Left ventricle myocardium inferior (tissue), 1 donor: ENCODE measurements around the gene YLPM1. TPM values are rescaled to one million over a fixed set of nuclear protein-coding genes. Genes with fewer than 3 reads are reported as not detected.

Experiments
- DNase-seq: peaks from one replicate; pipeline ENCODE4 v3.0.0-alpha.2; 2020
- H3K27ac ChIP-seq: fragments of 200-600 bp; replicated peaks from 2 replicates; pipeline ENCODE4 v1.8.0; 2021
- H3K27me3 ChIP-seq: fragments of 200-600 bp; 2 replicates; pipeline ENCODE4 v1.8.0; 2021; ENCODE audit warnings: low read depth
- H3K36me3 ChIP-seq: fragments of 200-600 bp; 2 replicates; pipeline ENCODE4 v1.8.0; 2021
- H3K4me1 ChIP-seq: fragments of 200-600 bp; 2 replicates; pipeline ENCODE4 v1.8.0; 2021
- H3K4me3 ChIP-seq: fragments of 200-600 bp; 2 replicates; pipeline ENCODE4 v1.8.0; 2021; ENCODE audit warnings: mild to moderate bottlenecking, moderate library complexity
- H3K9me3 ChIP-seq: fragments of 200-600 bp; replicated peaks from 2 replicates; pipeline ENCODE4 v1.8.0; 2021
- intact Hi-C: fragments of 100-400 bp; cut with micrococcal nuclease; formaldehyde crosslinking; loops from one replicate; pipeline ENCODE4 v1.11.0; 2022
- total RNA-seq: library from RNA; stranded (reverse); fragmentation: NEBNext Ultra II Directional; extraction: Animal tissue kit (Norgen Biotek cat#: 25700); gene quantifications from one replicate; pipeline ENCODE4 v1.2.1, GENCODE V29; 2021
- TF ChIP-seq, protein P1 (sequence below): fragments of 200-600 bp; IDR thresholded peaks from 2 replicates; pipeline ENCODE4 v1.8.0; 2021; ENCODE audit warnings: antibody characterized with exemption, mild to moderate bottlenecking, borderline replicate concordance
- donor health status: DM: no; HTN: yes; CAD: no; lungs with severe emphysema.

The YLPM1 gene
- total RNA-seq, 1 donor from 2014 or later = 28.1 TPM

DNA sequence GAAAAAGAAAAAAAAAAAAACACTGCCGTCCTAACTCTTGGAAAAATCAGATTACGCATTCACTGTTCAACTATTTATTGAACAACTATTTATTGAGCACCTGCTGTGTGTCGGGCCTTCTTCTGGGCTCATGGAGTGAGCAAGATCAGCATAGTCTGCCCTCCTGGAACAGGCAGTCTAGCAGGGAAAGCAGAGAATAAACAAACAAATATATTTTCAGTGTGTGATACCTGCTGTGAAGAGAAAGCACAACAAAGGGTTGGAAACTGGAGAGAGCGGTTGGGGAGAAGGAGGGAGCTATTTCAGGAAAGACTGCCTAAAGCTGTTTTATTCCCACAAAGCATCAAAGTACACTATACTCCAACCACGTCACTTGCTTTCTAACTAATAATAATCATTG is 102.0 kb downstream of the YLPM1 start:
- H3K27me3 ChIP-seq = no peaks in the 10 kb centered on the region
- no peaks in the 10 kb centered on the region for H3K9me3 ChIP-seq
- no peak overlapping the region for H3K4me3 ChIP-seq
- TF ChIP-seq, protein P1, sequence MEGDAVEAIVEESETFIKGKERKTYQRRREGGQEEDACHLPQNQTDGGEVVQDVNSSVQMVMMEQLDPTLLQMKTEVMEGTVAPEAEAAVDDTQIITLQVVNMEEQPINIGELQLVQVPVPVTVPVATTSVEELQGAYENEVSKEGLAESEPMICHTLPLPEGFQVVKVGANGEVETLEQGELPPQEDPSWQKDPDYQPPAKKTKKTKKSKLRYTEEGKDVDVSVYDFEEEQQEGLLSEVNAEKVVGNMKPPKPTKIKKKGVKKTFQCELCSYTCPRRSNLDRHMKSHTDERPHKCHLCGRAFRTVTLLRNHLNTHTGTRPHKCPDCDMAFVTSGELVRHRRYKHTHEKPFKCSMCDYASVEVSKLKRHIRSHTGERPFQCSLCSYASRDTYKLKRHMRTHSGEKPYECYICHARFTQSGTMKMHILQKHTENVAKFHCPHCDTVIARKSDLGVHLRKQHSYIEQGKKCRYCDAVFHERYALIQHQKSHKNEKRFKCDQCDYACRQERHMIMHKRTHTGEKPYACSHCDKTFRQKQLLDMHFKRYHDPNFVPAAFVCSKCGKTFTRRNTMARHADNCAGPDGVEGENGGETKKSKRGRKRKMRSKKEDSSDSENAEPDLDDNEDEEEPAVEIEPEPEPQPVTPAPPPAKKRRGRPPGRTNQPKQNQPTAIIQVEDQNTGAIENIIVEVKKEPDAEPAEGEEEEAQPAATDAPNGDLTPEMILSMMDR = no peak
- no peak overlapping the region for H3K27ac ChIP-seq
- intact Hi-C loops = loop anchor here (5.0 kb wide), 1 partner anchor 42 kb away; no protein-coding TSS in a partner anchor
- DNase-seq = no peak
- no peaks in the 10 kb centered on the region for H3K36me3 ChIP-seq
- H3K4me1 ChIP-seq = peaks cover 11% of the 10 kb centered on the region

DNA sequence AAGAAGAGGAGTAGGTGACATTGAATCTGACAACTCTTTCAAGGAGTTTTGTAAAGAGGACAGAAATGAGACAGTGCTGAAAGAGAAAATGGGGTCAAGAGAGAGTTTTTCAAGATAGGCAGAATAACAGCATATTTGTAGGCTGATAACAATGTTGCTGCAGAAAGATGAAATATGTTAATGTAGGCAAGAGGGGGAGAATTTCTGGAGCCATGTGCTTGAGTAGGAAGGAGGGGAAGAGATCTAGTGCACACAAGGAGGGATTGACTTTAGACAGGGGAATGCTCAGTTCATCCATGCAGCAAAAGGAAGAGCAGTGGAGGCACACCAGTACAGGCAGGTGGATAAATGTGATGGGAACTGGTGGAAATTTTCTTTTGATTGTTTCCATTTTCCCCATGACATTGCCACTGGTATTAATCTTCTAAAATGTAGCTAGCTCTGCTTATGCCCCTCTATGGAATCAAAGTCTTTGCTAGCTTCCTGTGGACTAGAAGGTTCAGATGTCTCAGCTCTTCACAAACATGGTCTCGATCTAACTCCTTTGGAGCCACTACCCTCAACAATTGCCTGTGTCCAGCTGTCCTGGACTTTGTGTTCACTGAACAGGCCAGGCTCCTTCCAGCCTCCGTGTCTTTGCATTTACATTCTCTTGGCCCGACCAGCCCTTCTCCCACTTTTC is 103.7 kb downstream of the YLPM1 start:
- intact Hi-C loops = loop anchor here (5.0 kb wide), 1 partner anchor 40 kb away; no protein-coding TSS in a partner anchor
- no peak for DNase-seq
- Histone ChIP-seq H3K4me1 (no peaks in the 10 kb centered on the region), H3K4me3 (no peak overlapping the region), H3K27me3 (no peaks in the 10 kb centered on the region), H3K36me3 (no peaks in the 10 kb centered on the region), H3K9me3 (no peaks in the 10 kb centered on the region), H3K27ac (no peak overlapping the region)
- TF ChIP-seq, protein P1 = no peak

DNA sequence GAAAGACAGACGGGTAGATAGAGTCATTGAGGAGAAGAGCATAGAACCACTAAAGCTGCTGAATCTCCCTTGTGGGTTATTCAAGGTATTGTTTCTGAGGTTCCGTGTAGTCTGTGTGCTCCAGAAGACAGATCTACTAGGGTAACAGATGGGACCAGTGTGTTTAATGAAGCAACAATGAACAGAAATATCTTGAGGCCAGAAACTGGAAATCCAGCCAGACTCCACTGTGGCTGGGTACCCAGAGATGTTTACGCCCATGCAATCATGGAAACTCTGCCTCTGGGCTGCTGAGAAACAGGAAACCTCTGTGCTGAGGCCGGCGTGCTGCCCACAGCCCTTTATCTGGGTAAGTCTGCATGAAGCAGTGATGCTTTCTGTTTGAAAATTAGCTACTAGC is 104.6 kb downstream of the YLPM1 start:
- no peaks in the 10 kb centered on the region for H3K27me3 ChIP-seq
- no peaks in the 10 kb centered on the region for H3K36me3 ChIP-seq
- H3K27ac ChIP-seq = no peak overlapping the region
- DNase-seq = no peak
- H3K4me3 ChIP-seq = no peak overlapping the region
- intact Hi-C loops = loop anchor here (5.0 kb wide), 1 partner anchor 40 kb away; no protein-coding TSS in a partner anchor
- no peaks in the 10 kb centered on the region for H3K4me1 ChIP-seq
- TF ChIP-seq, protein P1 = no peak
- H3K9me3 ChIP-seq = no peaks in the 10 kb centered on the region

DNA sequence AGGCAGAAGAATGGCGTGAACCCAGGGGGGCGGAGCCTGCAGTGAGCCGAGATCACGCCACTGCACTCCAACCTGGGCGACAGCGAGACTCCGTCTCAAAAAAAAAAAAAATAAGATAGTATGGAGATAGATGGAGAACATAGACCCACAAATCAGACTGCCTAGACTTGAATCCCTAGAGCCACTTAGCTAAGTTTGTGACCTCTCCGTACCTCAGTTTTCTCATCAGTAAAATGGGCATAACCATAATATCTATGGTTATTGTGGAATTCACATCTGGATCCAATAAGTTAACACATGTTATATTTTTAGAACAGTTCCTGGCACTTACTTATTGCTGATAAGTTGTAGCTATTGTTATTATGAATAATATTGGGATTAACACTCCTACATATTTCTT is 105.6 kb downstream of the YLPM1 start:
- H3K4me1 ChIP-seq = no peaks in the 10 kb centered on the region
- no peak overlapping the region for H3K4me3 ChIP-seq
- H3K9me3 ChIP-seq = no peaks in the 10 kb centered on the region
- H3K36me3 ChIP-seq = no peaks in the 10 kb centered on the region
- DNase-seq = no peak
- intact Hi-C loops = loop anchor here (5.0 kb wide), 1 partner anchor 39 kb away; no protein-coding TSS in a partner anchor
- TF ChIP-seq, protein P1 = no peak
- H3K27ac ChIP-seq = no peak overlapping the region
- no peaks in the 10 kb centered on the region for H3K27me3 ChIP-seq

DNA sequence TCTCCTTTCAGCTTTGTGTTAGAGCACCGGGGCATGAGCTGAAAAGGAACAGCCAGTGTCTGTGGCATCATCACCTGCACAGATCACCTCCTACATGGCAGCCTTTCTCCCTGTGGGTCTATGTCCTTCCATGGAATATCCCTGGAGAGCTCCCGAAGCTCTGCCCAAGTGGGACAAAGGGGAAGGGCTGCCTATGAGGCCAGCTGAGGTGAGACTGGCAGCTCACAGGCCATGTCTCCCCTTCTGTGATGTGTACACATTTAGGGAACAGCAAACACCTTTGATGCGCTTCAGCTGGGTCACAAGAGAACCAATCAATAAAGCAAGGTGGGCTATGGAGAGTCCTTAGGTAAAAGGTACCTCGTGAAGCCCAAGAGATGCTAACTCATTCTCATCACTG is 108.7 kb downstream of the YLPM1 start:
- no peak for DNase-seq
- H3K27ac ChIP-seq = no peak overlapping the region
- H3K36me3 ChIP-seq = no peaks in the 10 kb centered on the region
- H3K27me3 ChIP-seq = no peaks in the 10 kb centered on the region
- H3K4me1 ChIP-seq = no peaks in the 10 kb centered on the region
- TF ChIP-seq, protein P1 = no peak
- intact Hi-C loops = no loop called here
- no peaks in the 10 kb centered on the region for H3K9me3 ChIP-seq
- no peak overlapping the region for H3K4me3 ChIP-seq
